ENCODE measurements around the gene ACOXL. TPM values are rescaled to one million over a fixed set of nuclear protein-coding genes. Genes with fewer than 3 reads are reported as not detected.
A peak's percentile ranks its signal among the peaks of the same experiment; 100 is the strongest.

Gene ACOXL
- total RNA-seq, 1 donor from 2014 or later: not detected

- no peak for DNase-seq (ENCODE audit: extremely low read depth, low read depth, low spot score)
Observed at GRCh38 chr2:111145103-111145760, 412.9 kb downstream of the ACOXL start.

GRCh38 chr2:111145951-111146350 is 413.6 kb downstream of the ACOXL start:
- DNase-seq (ENCODE audit: extremely low read depth, low read depth, low spot score): no peak

GRCh38 chr2:111148225-111148873 is 416.0 kb downstream of the ACOXL start:
- no peak for DNase-seq (ENCODE audit: extremely low read depth, low read depth, low spot score)

- peak; percentile 80 for DNase-seq (ENCODE audit: extremely low read depth, low read depth, low spot score)
Observed at GRCh38 chr2:111148925-111149324, 416.6 kb downstream of the ACOXL start.

GRCh38 chr2:111149882-111150455 is 417.6 kb downstream of the ACOXL start:
- no peak for DNase-seq (ENCODE audit: extremely low read depth, low read depth, low spot score)

DNA sequence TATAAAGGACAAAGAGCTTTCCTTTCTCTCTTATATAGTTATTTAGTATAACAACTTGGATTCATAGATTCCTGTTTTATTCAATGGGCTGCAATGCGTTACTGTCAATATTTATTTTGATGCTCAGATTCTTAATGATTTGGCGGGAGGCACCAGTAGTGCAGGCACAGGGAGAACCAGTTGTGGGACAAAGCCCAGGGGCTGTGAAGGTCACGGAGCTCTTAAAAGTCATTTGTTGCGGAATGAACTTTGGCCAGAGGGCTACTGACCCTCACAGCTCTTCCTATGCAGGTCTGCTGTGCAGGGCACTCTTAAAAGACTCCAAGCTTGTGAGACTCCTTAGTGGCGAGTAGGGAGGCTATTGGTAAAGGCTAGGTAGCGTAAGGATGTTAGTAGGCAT is 422.4 kb downstream of the ACOXL start:
- no peak for DNase-seq (ENCODE audit: extremely low read depth, low read depth, low spot score)

DNA sequence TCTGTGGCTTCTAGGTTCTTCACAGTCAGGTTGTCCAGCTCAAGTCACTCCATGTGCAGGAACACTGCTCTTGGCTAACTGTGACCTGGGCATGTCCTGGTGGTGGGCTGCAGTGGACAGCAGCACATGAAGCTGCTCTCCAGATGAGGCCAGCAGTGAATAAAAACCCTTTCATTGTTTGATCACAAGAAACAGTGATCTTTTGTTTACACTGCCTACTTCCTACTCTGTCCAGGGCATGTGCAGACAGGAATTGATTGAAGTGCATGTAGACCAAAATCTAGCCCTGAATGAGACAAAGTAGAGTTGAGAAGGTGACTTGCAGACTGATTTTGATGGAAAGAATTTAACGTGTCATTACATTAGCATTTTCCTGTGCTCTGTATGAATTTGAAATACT is 423.2 kb downstream of the ACOXL start:
- DNase-seq (ENCODE audit: extremely low read depth, low read depth, low spot score): no peak

DNA sequence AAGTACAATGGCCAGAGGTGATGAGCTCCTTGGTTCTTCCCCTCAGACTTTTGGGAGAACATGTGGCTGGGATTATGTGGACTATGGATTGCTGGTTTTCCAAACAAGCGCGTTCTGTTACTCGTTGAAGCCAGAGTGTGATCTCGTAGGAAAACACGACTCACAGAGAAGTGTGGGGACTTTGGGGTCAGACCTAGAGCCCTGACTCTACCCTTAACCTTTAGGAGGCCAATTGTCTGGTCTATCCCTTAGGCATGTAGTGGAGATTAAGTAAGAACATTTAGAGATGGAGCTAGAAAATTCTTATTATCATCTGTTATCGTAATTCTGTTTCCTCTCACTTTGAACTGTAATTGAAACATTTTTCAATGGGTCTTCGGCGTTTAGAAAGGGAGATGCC is 424.2 kb downstream of the ACOXL start:
- DNase-seq (ENCODE audit: extremely low read depth, low read depth, low spot score): no peak

- DNase-seq (ENCODE audit: extremely low read depth, low read depth, low spot score): no peak
Observed at GRCh38 chr2:111157071-111157661, 424.8 kb downstream of the ACOXL start.

- DNase-seq (ENCODE audit: extremely low read depth, low read depth, low spot score): no peak
Observed at GRCh38 chr2:111157798-111158197, 425.4 kb downstream of the ACOXL start.

- no peak for DNase-seq (ENCODE audit: extremely low read depth, low read depth, low spot score)
Observed at GRCh38 chr2:111159641-111160040, 427.3 kb downstream of the ACOXL start.

GRCh38 chr2:111160758-111161157 is 428.4 kb downstream of the ACOXL start:
- no peak for DNase-seq (ENCODE audit: extremely low read depth, low read depth, low spot score)

DNA sequence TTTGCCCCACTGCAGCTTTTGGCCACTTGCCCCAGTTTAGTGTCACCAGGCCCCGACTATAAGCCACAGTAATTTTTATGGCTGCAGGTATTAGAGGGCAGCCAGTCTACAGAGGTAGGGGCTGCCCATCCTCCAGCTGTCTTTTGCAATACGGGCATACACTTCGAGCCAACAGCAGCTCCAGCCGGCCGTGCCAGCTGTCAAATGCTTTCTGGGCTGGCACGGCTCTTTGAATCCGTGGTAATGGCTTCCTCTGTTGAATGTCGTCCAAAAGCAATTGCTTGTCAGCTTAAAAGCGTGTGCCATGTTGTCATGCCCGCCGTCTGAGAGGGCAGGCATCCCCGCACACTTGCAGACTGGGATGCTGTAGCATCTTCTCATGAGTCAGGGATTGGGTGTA is 429.6 kb downstream of the ACOXL start:
- no peak for DNase-seq (ENCODE audit: extremely low read depth, low read depth, low spot score)

DNA sequence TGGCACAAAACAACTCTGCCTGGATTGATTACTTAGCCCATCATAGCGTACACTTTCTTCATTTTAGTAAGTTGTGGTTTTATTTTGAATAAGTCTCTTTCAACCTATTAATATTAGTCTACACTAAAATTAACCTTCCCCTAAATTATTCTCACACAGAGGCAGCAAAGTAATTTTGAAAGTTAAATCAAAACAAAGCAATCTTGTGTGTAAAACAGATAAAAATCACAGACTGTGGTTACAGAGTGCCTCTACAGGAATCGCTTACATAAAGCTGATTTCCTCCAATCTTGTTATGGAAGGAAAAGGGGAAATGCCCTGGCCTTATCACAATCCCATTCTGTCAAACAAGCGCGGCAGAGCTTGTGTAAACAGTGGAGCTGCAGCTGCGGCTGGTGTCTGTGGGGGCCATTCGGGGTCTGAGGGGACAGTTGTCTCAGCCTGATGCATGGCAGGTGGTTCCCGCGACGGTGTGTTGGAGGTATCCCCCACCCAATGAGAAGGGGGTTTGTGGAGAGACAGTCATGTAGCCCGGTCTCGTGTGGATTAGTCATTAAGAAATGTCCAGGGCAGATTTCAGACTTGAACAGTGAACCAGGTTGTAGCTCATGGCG is 430.5 kb downstream of the ACOXL start:
- peak; percentile 82 for DNase-seq (ENCODE audit: extremely low read depth, low read depth, low spot score)

DNA sequence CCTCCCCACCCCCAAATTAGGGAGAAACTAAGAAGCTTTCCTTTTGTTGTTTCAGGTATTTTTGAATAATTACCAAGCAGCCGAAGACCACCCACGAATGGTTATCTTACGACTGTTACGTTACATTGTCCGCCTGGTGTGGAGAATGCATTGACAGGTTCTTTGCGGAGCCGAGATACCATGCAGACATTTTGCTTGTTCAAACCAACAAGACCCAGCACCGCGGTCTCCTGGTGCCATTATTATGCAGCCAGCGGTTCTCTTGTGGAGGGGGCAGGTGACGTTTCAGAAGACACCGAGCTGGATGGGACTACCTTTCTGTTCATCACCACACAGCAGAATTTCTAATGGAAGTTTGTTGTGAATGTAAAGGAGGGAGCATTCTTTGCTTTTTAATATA is 431.7 kb downstream of the ACOXL start:
- DNase-seq (ENCODE audit: extremely low read depth, low read depth, low spot score): no peak

- DNase-seq (ENCODE audit: extremely low read depth, low read depth, low spot score): no peak
Observed at GRCh38 chr2:111165084-111165483, 432.7 kb downstream of the ACOXL start.

DNA sequence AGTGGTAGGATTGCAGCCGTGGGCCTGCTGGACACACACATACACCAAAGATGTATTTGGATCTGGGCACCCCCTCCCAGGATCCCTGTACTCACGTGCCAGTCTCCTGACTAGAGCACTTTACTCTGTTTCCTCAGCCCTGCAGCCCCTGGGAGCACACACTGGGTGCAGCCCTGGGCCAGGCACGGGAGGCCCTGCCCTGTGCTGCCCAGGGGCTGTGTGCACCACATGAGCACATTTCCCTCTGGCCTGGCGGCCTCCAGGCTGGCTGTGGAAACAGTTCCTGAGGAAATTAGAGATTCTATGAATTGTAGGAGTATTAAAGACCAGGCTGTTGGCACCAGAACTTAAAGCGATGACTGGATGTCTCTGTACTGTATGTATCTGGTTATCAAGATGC is 433.7 kb downstream of the ACOXL start:
- DNase-seq (ENCODE audit: extremely low read depth, low read depth, low spot score): no peak

- no peak for DNase-seq (ENCODE audit: extremely low read depth, low read depth, low spot score)
Observed at GRCh38 chr2:111167076-111167862, 434.9 kb downstream of the ACOXL start.

DNA sequence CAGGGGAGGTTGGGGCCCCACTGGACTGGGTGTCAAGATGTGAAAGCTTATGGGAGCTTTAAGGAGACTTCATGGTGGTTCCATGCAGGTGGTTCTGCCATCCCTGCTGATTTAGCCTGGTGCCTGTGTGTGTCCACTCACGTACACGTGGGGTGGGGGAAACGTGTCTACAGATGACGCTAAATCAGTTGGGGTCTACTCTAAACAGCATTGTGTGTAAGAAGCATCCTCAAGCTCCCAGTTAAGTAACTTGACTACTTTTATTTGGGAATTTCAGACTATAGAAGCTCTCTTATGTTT is 435.4 kb downstream of the ACOXL start:
- no peak for DNase-seq (ENCODE audit: extremely low read depth, low read depth, low spot score)

Measured in glomerular endothelial cell (primary cell).